GM20431 (cell line): Measurements from ENCODE around the gene NPM1.

Experiments used
- in situ Hi-C: fragments of 300-500 bp; cut with MseI, MboI; formaldehyde crosslinking; loops from one replicate; pipeline ENCODE4 v1.15.0; 2020; ENCODE audit warnings: low sequenced_read_pairs; ENCODE audit not compliant: unreplicated experiment

NPM1 gene

GRCh38 chr5:171442287-171443042 lies 54.8 kb downstream of the NPM1 start:
- in situ Hi-C loops: no loop called here

GRCh38 chr5:171444582-171444981 lies 56.9 kb downstream of the NPM1 start:
- in situ Hi-C loops: no loop called here

DNA sequence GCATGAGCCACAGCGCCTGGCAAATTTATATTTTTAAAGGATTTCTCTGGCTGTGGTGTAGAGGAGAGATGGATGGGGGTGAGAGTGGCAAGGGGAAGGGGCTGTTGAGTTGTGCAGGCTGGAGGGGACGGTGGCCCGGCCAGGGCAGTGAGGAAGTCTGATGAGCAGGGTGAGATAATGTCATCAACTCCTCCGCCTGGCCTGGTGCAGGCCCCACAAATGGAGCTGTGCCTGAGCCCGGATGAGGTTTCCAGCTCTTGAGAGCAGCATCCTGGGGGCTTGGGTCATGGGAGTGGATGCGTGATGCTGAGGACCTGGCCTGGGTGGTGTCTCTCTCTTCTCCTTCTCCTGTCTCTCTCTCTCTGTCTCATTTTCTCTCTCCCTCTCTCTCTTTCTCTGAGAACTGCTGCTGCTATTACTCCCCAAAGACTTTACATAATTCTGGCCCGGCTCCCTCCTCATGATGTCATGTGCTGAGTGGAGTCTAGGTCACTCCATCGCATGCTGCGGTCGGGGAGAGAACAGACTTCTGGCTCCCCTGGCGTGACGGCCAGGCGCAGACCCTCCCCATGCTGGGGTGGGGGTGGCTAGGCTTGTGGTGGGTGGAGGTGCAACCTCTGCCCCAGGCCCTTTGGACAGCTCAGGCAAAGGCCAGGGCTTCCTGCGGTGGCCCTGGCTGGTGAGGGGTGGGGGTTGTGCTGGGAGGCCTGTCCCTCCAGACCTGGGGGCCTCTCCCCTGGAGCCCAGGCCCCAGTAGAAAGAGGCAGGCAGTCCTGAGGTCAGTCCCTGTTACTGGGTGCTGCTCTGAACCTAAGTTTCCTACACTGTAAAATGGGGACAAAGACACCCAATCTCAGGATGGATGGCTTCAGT lies 58.2 kb downstream of the NPM1 start:
- in situ Hi-C loops: no loop called here

GRCh38 chr5:171447226-171447625 lies 59.6 kb downstream of the NPM1 start:
- in situ Hi-C loops: no loop called here

DNA sequence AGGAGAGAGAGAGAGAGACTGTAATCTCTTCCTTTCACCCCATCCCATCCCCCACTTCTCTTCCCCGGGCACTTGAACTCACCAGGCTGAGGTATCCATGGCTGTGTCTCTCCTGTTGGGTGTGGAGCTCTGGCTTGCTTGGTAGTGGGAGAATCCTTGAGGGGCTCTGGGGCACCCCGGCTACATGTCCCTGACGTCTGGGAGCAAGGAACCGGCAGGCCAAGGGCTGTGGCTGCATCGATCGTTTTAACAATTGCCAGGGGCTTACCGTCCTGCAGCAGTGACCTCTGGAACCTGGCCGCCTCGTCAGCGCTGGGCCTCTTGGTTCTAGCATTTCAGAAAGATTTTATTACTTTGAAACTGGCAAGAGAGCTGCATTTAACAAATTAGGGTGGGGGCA lies 61.8 kb downstream of the NPM1 start:
- in situ Hi-C loops: no loop called here

DNA sequence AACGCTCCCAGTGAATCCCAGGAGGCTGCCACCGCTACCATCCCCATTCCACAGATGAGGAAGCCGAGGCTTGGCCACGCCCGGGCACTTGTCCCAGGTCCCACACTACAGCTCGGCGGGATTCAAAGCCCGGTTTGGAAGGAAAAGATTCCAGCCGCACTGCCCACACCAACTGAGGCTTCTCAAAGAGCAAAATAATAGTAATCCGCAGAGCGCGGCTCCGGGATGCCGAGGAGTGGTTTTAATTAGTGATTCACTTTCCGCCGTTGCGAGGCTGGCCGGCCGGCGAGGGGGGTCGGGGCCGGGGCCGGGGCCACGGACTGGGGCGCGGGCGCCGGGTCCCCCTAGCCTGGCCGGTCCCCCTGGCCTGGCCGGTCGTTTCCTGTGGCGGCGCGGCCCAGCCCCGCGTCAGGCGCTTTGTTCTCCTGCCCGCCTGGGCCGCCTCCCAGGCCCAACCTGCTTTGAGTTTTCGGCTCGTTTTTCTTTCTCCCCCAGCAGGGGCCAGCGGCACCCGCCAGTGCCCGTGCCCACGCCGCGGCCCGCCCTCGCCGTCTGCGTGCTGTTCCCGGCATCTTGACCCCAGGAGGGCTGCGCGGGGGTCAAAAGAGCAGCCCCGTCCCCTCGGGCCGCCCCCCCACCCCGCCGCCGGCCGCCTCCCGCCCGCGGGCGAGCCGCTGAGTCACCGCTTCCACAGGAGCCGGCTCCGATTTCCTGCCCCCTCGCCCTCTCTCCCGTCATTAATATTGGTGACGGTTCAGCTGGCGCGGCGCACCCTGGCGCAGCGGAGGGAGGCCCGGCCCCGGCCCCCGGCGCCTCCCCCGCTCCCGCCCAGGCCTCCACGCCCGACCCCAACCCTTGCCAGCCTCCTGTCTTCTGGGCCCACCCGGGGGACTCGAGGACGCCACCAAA lies 63.0 kb downstream of the NPM1 start:
- in situ Hi-C loops: no loop called here

- in situ Hi-C loops: no loop called here
These were observed 63.8 kb downstream of the NPM1 start for GRCh38 chr5:171451421-171451820.

- in situ Hi-C loops: no loop called here
These were observed 65.5 kb downstream of the NPM1 start for GRCh38 chr5:171453056-171453725.

DNA sequence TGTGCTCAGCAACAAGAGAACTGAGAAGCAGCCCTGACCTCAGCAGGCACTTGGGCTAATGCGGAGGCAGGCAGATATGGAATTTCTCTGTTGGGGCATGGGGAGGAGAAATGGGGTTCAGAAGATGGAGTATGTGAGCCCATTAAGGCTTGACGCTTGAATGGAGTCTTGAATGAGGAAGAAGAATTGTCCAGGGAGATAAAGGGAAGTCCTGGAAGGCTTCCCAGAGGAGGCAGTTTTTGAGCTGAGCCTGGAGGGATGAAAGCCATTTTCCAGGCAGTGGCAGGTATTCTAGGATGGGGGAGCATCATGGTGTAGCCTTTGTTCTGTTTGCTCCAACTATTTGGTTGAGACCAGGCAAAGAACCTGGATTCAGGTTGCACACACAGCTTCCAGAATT lies 66.3 kb downstream of the NPM1 start:
- in situ Hi-C loops: no loop called here

DNA sequence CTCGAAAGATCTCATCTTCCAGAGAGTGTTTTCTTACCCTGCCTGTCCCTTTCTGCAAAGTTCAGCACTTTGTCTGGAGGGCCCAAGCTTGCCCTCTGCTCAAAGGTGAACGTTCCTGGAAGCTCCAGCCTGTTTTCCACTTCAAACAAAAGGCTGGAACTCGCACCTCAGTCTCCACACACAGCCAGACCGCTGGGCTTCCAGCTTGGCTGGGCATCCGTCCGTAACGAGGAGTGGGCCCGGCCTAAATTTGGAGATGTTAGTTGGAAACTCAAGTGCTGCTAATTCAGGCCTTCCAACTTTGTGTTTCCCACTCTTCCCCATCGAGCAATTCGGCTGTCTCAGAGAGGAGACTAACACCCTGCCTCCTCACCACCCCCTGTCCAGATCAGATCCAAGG lies 66.9 kb downstream of the NPM1 start:
- in situ Hi-C loops: no loop called here

- in situ Hi-C loops: no loop called here
These were observed 67.9 kb downstream of the NPM1 start for GRCh38 chr5:171455522-171455921.

GRCh38 chr5:171457208-171457981 lies 69.7 kb downstream of the NPM1 start:
- in situ Hi-C loops: no loop called here

DNA sequence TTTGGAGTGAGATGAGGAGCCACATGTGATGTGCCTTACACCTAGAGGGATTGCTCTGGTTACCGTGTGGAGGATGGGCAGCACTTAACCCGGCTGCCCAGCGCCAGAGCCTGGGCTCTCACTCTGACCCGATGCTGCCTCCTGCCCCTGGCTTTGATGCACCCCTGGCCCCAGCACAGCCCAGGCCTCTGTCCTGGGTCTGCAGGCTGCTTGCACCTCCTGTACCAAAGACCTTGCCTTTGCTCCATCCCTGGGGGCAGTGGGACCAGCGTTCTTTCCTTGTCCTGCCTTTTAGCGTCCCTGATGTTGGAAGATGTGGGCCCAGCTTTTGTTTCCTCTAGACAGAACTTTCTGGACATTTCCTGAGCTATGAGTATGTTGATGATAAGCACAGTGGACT lies 72.2 kb downstream of the NPM1 start:
- in situ Hi-C loops: no loop called here
